Stimulated activated CD8-positive, alpha-beta memory T cell treated with anti-CD3 and anti-CD28 coated beads, Interleukin-15, amount 100 ng/mL, for 48 hours (primary cell): Measurements from ENCODE around the gene ACP1.

ENCODE experiments used
- DNase-seq, 2 donors: peaks; one replicate each; pipeline ENCODE4 v3.0.0-alpha.2; 2020; ENCODE audit warnings: low read depth in 2 of 2

Gene ACP1

GRCh38 chr2:264493-265468 lies at the start of gene ACP1:
TSS of gene ACP1 (plus strand) at chr2:264947. CDS start at chr2:264965, 18 bp downstream.
- DNase-seq, result peak; percentile 91 to 92

- no peak for DNase-seq
These were observed 48.7 kb upstream of the ACP1 start for GRCh38 chr2:216068-216467.

GRCh38 chr2:223451-223850 lies 41.3 kb upstream of the ACP1 start:
- no peak for DNase-seq

GRCh38 chr2:223971-224760 lies 40.6 kb upstream of the ACP1 start:
- no peak for DNase-seq

GRCh38 chr2:228115-228514 lies 36.6 kb upstream of the ACP1 start:
- no peak for DNase-seq

- no peak for DNase-seq
These were observed 36.0 kb upstream of the ACP1 start for GRCh38 chr2:228518-229278.

- DNase-seq, result no peak
These were observed 33.1 kb upstream of the ACP1 start for GRCh38 chr2:231521-232185.

GRCh38 chr2:233030-233429 lies 31.7 kb upstream of the ACP1 start:
- DNase-seq, result no peak

- no peak for DNase-seq
These were observed 30.3 kb upstream of the ACP1 start for GRCh38 chr2:234421-234820.

- no peak for DNase-seq
These were observed 27.7 kb upstream of the ACP1 start for GRCh38 chr2:236993-237539.

GRCh38 chr2:237878-238277 lies 26.9 kb upstream of the ACP1 start:
- DNase-seq, result no peak

- DNase-seq, result no peak
These were observed 26.3 kb upstream of the ACP1 start for GRCh38 chr2:238431-238830.

- DNase-seq, result no peak
These were observed 25.9 kb upstream of the ACP1 start for GRCh38 chr2:238869-239268.

- DNase-seq, result no peak
These were observed 20.2 kb upstream of the ACP1 start for GRCh38 chr2:244547-244946.

- DNase-seq, result no peak
These were observed 18.1 kb upstream of the ACP1 start for GRCh38 chr2:246489-247144.

- DNase-seq, result no peak
These were observed 16.0 kb upstream of the ACP1 start for GRCh38 chr2:248724-249123.

- no peak for DNase-seq
These were observed 15.2 kb upstream of the ACP1 start for GRCh38 chr2:249538-250042.

GRCh38 chr2:252001-252602 lies 12.6 kb upstream of the ACP1 start:
- no peak for DNase-seq

GRCh38 chr2:253202-253638 lies 11.5 kb upstream of the ACP1 start:
- no peak for DNase-seq

GRCh38 chr2:254241-254640 lies 10.5 kb upstream of the ACP1 start:
- DNase-seq, result no peak
